HG03095 (cell line): ENCODE measurements around the gene PRPF19.

Experiments
- ATAC-seq: cut with Tn5 transposase; IDR thresholded peaks from one replicate; pipeline ENCODE4 v1.9.1; 2021; ENCODE audit warnings: moderate library complexity; ENCODE audit not compliant: unreplicated experiment

Gene PRPF19

GRCh38 chr11:60875366-60876167 lies 30.8 kb downstream of the PRPF19 start:
- no peak for ATAC-seq

- ATAC-seq: no peak
These were observed 31.7 kb downstream of the PRPF19 start for GRCh38 chr11:60874421-60875365.

DNA sequence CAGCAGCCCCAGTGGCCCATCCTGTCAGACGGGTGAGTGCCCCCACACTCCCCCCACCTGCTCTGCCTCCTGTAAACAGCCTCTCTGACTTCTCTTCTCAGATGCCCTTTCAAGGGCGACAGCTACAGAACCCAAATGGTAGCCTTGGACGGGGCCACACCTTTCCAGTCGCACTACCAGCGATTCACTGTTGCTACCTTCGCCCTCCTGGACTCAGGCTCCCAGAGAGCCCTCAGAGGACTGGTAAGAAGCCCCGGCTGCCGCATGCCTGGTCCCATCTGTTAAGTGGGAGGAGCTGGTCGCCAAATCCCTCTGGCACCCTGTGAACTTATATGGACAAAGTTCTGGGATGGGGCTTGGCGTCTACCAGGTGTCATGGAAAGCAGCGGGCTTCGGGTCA lies 32.9 kb downstream of the PRPF19 start:
- ATAC-seq: no peak

DNA sequence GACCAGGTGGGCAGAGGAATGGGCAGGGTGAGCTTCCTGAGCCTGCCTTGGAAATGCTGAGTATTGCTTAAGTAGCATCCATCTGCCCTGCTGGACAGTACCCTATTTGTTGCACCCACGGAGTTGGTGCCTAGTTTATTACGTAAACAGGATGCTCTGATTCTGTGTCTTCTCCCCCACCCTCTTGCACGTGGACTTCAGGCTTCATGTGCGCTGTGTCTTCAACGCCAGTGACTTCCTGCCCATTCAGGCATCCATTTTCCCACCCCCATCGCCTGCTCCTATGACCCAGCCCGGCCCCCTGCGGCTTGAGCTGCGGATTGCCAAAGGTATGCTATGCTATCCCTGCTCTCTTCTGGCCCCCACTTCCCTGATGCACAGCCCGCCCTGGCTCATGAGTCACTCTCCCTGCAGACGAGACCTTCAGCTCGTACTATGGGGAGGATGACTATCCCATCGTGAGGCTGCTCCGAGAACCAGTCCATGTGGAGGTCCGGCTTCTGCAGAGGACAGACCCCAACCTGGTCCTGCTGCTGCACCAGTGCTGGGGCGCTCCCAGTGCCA lies 33.3 kb downstream of the PRPF19 start:
- no peak for ATAC-seq

- ATAC-seq: no peak
These were observed 34.0 kb downstream of the PRPF19 start for GRCh38 chr11:60872124-60872960.

GRCh38 chr11:60871378-60872061 lies 34.9 kb downstream of the PRPF19 start:
- no peak for ATAC-seq

DNA sequence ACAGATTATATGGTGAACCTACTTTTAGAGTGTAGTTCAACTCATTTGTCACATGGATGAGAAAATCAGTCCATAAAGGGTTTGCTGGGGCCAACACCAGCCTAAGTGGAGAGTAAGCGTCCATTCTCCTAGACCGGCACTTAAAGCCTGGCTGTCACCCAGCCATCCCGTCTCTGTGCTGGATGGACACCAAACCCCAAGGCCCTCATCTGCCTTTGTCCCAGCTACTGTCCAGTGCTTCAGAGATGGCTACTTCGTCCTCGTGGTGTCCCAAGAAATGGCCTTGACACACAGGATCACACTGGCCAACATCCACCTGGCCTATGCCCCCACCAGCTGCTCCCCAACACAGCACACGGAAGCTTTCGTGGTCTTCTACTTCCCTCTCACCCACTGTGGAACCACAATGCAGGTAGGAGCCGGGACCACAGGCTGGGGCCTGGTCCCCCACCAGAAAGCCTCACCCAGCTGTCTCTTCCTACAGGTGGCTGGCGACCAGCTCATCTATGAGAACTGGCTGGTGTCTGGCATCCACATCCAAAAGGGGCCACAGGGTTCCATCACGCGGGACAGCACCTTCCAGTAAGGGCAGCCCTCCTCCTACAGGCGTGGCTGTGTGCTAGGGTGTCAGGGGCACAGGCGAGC lies 35.5 kb downstream of the PRPF19 start:
- no peak for ATAC-seq

- ATAC-seq: no peak
These were observed 36.1 kb downstream of the PRPF19 start for GRCh38 chr11:60870276-60870675.

GRCh38 chr11:60869451-60869825 lies 36.9 kb downstream of the PRPF19 start:
- ATAC-seq: no peak

DNA sequence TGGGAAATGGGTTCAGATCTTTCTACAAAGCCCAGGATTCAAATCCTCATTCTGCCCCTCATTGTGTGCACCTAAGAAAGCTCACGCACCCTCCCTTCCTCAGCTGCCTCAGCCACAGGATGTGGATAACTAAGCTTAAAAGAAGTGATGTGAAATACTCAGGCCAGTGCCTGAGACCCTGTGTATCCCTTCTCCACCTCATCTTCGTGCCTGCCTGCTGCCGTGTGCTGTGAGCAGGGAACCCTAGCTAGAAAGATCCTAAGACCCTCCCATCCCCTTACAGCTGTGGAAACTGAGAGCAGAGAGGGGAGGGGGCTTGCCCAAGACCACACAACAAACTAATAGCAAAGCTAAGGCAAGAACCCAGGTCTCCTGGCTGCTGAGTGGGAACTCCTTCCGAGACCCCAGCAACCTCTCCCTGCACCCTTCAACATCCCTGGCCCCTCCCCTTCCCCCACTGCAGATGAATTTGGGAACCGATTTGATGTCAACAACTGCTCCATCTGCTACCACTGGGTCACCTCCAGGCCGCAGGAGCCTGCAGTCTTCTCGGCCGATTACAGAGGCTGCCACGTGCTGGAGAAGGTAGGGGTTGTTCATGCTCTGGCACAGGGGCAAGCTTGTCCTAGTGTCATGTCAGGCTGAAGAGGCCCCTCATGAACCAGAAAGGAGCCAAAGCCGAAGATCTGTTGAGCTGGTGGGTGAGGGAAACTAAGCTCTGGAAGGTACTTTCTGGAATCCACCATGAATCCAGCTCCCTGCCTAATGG lies 37.5 kb downstream of the PRPF19 start:
- ATAC-seq: no peak

DNA sequence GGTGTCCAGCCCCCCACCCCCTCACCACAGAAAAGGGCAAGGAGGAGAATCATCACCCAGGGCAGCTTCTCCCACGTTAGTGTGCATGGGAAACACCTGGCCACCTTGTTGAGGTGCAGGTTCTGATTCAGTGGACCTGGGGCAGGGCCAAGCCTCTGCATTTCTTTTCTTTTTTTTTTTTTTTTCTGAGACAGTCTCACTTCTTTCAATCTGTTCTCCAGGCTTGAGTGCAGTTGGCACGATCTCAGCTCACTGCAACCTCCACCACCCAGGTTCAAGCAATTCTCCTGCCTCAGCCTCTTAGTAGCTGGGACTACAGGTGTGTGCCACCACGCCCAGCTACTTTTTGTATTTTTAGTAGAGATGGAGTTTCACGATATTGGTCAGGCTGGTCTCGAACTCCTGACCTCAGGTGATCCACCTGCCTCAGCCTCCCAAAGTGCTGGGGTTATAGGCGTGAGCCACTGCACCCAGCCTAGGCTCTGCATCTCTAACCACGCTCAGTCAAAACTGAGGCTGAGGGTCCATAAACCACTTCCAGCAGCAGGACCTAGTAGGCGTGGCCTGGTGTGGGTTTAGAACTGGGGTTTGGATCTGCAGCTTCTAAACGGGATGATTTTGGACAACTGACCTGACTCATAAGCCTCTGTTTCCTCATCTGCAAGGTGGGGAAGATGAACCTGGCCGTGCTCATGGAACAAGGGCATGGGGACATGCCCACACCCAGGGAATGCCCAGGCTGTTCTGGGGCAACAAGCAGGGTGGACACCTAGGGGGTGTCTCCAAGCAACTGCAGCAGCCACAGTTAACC lies 38.3 kb downstream of the PRPF19 start:
- no peak for ATAC-seq

- no peak for ATAC-seq
These were observed 39.2 kb downstream of the PRPF19 start, which contains the start of gene ZP1 for GRCh38 chr11:60866911-60867870. Gene ZP1 (plus strand): TSS chr11:60867542. CDS start chr11:60867562, 20 bp downstream.

DNA sequence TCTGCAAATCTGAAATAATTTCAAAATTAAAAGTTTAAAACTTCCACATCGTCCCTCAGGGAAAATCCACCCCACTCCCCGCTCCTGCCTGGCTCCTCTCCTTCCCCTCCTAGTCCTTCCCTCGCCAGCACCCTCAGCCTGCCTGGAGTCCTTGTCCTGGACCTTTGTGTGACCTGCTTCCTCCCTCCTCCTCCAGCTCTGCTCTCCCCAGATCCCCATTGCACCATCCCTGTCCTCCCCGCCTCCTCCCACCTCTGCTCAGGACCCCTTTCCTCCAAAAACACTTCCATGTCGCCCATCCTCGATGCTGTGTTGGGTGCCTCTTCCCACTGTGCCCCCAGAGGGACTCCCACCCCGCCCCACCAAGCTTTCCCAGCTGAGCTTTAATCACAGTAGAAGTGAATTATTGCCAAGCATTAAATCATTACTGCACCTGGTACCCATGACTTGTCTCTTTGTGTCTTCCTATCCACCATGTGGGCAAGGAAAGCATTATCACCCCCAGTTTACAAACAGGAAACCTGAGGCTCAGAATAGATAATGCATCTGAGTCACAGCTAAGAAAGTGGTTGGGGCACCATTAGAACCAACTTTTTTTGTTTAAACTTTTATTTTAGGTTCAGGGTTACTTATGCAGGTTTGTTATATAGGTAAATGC lies 41.4 kb downstream of the PRPF19 start:
- ATAC-seq: no peak

- no peak for ATAC-seq
These were observed 42.5 kb downstream of the PRPF19 start for GRCh38 chr11:60863550-60864521.

GRCh38 chr11:60862171-60862570 lies 44.2 kb downstream of the PRPF19 start:
- no peak for ATAC-seq
